ENCODE results near the gene CCDC88C.

CCDC88C gene

DNA sequence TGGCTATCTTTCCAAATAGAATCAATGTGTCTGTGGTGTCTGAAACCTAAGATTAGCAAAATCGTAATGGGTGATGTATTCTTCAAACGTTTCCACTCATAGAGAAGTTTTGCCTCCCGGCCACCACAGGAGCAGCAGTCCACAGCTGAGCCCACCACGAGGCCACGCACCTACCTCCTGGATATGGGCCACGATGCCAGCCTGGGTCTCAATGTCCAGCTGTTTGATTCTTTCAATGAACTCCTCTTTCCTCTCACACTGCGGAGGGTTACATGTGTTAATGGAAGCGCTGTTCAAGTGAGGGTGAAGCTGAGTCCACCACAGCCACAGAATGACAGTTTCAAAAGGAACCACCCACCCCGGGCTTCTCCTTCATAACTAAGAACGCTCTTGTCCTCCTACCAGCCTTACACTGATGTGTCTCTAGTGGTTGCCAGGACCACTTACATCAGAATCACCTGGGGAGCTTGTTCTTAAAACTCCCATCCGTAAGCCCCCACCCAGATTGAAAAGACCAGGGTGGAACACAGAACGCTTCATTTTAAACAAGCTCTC, 75.3 kb downstream of the CCDC88C start:
- no peak for DNase-seq

DNA sequence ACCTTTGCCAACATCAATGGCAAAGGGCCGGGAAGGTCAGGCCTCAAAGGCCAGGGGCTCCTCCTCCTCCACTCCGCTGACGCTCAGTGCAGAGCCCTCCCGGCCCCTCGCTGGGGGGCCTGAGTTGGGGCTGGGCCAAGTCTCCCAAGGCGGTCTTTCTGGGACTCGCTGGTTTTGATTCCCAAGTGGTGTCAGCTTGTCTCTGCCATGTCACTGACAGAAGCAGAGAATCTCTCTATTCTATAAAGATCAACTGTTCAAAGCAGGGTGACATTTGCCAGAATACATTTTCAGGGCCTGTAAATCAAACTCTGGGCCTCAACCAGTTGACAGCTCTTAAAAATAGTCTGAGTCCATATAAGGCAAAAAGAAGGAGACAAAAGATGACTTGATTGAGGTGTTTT, 75.9 kb downstream of the CCDC88C start:
- DNase-seq = no peak

DNA sequence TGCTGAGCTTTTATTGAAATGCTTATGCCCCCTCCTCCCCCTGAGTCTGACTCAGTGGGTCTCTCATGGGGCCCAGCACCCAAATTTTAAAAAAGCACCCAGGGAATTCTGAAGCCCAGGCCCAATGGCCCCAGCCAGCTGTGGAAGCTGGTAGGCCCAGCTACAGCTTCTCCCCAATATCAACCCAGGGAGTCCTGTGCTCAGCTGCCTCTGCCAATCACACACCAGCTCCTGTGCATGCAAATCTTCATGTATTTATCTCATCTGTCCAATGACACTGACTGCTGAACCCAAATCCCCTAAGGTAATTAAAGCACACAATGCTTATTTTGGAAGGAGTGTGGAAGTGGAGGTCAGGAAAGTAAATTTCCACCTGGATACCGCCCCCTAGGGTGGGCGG, 76.3 kb downstream of the CCDC88C start:
- DNase-seq = no peak

GRCh38 chr14:91339671-91340369, 77.8 kb downstream of the CCDC88C start:
- DNase-seq = no peak

GRCh38 chr14:91339076-91339475, 78.5 kb downstream of the CCDC88C start:
- no peak for DNase-seq

DNA sequence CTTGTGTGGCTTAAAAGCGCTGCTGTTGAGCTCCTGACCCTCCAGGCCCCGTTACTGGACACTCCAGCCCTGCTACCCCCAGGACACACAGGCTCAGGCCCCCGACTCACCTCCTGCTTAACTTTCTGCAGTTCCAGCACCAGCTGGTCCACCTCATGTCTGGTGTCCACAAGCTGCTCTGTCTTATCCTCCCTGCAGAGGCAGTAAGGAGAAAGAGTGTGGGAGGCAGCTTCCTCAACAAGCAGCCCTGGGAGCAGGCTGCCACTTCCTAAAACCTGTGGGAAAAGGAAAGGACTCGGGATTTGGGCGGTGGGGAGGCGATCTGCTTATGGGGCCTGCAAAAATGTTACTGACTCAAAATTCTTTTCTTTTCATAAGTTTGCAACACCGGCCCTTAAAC, 79.2 kb downstream of the CCDC88C start:
- DNase-seq = no peak

DNA sequence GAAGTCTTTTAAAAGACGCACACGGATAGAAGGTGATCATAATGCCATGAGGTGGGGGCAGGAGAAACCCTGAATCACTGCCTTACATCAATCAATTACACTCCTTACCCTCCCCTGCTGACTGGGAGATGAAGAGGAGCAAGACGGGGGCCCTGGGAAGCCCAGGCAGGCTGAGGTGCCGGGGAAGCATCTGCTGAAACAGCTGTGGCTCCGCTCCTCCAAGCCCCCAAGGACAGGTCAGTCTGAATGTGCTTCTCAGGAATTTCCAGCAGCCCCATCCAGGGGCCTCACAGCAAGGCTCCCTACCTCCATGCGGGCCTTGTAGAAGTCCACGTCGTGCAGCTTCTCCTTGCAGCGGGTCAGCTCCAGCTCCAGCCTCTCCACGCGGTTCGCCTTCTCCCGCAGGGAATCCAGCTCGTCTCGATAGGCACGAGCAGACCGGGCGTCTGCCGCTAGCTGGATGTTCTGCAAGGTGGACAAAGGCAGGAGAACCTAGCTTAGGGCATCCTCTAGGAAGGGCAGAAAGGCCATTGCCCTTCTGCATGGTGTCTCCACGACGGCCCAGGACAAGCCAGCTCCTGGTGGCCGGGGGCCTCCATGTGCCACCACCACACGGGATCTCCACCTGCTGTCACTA, 79.8 kb downstream of the CCDC88C start:
- no peak for DNase-seq

- DNase-seq = no peak
Observed at GRCh38 chr14:91336093-91336450, 81.5 kb downstream of the CCDC88C start.

- no peak for DNase-seq
Observed at GRCh38 chr14:91335191-91336092, 82.2 kb downstream of the CCDC88C start.

DNA sequence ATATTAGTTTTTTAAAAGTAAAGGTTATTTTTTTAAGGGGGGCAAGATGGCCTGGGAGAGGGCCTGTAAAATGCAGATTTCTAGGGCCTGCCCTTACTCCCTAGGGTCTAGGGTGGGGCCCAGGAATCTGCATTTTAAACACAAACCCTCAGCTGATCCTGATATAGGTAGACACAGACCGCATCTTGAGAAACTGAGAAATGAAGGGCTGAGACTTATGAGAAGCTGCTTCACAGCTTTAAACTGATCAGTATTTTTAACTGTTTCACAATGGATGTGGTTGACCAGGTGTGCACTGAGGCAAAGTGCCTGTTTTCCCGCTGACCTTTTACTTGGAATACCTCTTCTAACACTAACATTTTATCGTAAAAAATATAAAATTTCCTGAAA, 84.0 kb downstream of the CCDC88C start:
- no peak for DNase-seq

DNA sequence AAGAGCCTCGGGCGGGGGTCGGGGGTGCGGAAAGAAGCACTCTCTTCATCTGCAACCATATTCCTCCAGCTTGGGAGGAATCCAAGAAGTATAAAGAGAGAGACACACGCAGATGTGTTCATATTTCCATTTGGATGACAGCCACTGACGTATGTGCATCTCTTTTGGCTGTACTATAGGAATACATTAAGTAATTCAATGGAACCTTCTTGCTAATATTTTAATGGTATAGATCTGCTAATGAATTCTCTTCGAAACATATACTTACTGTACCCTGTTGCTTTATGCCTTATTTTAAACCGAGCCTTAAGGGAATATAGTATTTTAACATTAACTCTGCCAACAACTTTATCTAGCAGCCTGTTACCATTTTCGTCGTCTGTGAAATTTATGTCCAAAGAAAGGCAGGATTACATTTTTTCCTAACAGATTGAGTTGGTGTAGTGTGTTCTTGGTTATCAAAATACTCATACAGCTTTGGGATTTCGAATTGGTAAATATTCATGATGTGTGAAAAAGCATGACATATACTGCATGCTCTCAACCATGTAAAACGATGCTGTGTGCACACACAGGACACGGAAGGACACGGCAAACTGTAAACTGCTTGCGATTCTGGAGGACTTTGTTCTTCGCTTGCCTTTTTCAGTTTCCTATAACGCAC, 84.5 kb downstream of the CCDC88C start:
- DNase-seq = no peak

GRCh38 chr14:91332171-91332985, 85.2 kb downstream of the CCDC88C start:
- peak in 1 of 2 donors; percentile 7 for DNase-seq

DNA sequence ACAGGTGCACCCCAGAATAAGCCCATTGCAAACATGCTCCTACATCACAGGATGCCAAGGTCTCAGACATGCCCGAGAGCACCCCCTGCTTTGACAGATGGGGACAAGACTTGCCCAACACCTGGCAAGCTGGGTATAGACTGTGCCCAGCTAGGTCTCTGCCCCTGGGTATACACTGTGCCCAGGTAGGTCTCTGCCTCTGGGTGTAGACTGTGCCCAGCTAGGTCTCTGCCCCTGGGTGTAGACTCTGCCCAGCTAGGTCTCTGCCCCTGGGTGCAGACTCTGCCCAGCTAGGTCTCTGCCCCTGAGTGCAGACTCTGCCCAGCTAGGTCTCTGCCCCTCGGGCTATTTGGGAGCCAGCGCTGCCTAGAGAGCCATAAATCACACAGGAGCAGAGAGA, 85.9 kb downstream of the CCDC88C start:
- no peak for DNase-seq

- no peak for DNase-seq
Observed at GRCh38 chr14:91330856-91331255, 86.8 kb downstream of the CCDC88C start.

DNA sequence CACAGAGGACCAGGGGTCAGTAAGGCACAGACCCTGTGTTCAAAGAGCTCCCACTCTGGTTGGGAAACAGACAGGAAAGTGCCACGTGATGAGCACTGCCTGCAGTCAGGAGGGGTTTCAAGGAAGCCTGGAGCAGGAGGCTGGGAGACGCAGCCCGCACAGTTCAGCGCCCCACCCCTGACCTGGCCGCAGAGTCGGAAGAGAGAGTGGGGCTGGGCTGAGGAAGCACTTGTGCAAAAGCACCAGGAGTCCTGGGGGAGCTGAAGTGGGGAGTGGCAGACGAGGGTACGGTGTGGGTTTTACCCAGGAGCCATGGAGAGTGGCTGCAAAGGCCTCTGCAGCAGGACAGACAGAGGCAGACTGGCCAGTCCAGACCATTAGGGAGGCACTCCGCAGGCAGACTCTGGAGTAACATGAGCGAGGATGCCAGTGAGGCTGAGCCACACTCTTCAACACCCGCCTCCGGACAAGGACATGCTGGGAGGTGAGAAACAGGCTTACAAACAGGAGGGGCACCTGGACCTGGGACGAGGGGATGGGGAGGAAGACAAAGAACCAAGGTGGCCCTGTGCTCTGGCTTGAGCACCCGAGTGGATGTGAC, 87.4 kb downstream of the CCDC88C start:
- DNase-seq = no peak

GRCh38 chr14:91329486-91330014, 88.1 kb downstream of the CCDC88C start:
- no peak for DNase-seq

- DNase-seq = no peak
Observed at GRCh38 chr14:91328313-91329050, 89.1 kb downstream of the CCDC88C start.

DNA sequence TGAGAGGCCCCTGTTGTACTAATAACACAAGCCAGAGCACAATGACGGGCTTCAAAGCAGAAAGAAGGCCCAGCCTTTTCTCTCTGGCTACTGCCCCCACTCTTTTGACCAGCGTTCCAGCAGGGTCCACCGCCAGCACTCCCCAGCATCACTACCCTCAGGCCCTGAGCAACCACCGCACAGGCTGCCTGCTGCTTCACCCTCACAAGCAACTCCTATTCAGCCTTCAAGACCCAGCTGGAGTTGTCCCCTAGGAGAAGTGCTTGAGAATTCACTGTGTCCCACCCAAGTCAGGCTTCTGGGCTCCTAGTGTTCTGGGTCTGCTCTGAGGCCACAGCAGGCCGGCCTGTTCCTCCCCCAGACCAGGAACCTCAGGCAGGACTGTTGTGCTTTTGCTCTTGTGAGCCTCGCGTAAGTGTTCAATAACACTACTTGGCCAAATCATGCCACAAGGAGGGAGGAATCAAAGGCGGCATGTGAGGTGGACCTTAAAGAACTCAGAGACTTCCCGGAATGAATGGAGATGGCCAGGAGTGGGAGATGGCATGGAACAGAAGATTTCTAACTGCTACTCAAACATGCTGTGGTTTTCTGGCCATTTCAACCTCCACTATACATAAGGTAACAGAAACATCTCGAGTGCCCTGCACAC, 89.8 kb downstream of the CCDC88C start:
- no peak for DNase-seq

DNA sequence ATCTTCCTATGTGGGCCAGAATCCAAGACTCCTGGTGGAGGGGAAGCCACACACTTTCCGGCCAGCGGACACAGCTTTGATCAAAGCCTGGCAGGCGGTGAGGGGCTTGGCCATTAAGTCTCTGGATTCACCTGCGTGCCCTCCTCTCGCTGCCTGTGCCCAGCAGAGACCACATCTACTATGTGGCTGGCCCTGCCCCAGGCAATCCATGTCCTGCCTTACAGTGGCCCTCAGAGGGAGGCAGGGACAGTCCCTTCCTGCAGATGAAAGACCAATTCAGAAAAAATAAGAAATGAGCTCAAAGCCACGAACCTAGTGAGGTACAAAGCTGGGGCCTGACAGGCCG, 90.4 kb downstream of the CCDC88C start:
- DNase-seq = no peak

All from bone marrow (tissue), 2 donors.